Measurements from ENCODE around the gene RNF13.
"Not testable (repeated sequence)": the region's sequence is repeated elsewhere in the genome, so short reads cannot be mapped to it uniquely, and the experiment has no call there.

Gene RNF13

GRCh38 chr3:149963485-149963884, 150.5 kb downstream of the RNF13 start:
- DNase-seq, result no peak

- DNase-seq, result no peak
Measured at GRCh38 chr3:149964291-149964690, 151.3 kb downstream of the RNF13 start.

- DNase-seq, result no peak
Measured at GRCh38 chr3:149965278-149965677, 152.3 kb downstream of the RNF13 start.

GRCh38 chr3:149967086-149967685, 154.2 kb downstream of the RNF13 start:
- DNase-seq, result no peak

- DNase-seq, result no peak
Measured at GRCh38 chr3:149968216-149968615, 155.2 kb downstream of the RNF13 start.

- DNase-seq, result no peak
Measured at GRCh38 chr3:149969110-149969939, 156.3 kb downstream of the RNF13 start.

GRCh38 chr3:149969940-149970715, 157.1 kb downstream of the RNF13 start:
- peak; percentile 87 for DNase-seq

- peak; percentile 79 for DNase-seq
Measured at GRCh38 chr3:149970716-149971402, 157.8 kb downstream of the RNF13 start, which contains the start of gene PFN2. Gene PFN2 (minus strand): TSS chr3:149970895. CDS start chr3:149970856, 39 bp downstream.

GRCh38 chr3:149971403-149972075, 158.5 kb downstream of the RNF13 start:
- DNase-seq, result peak; percentile 73

GRCh38 chr3:149975919-149976318, 162.9 kb downstream of the RNF13 start:
- DNase-seq, result no peak

- DNase-seq, result no peak
Measured at GRCh38 chr3:149977386-149977785, 164.4 kb downstream of the RNF13 start.

- DNase-seq, result not testable (repeated sequence)
Measured at GRCh38 chr3:149981979-149982378, 169.0 kb downstream of the RNF13 start.

GRCh38 chr3:149983053-149983452, 170.0 kb downstream of the RNF13 start:
- not testable (repeated sequence) for DNase-seq

GRCh38 chr3:149983628-149984027, 170.6 kb downstream of the RNF13 start:
- DNase-seq, result no peak

- no peak for DNase-seq
Measured at GRCh38 chr3:149989307-149989706, 176.3 kb downstream of the RNF13 start.

GRCh38 chr3:149990423-149990948, 177.5 kb downstream of the RNF13 start:
- DNase-seq, result no peak

- no peak for DNase-seq
Measured at GRCh38 chr3:149992416-149993058, 179.5 kb downstream of the RNF13 start.

- DNase-seq, result no peak
Measured at GRCh38 chr3:149998946-149999345, 185.9 kb downstream of the RNF13 start.

- no peak for DNase-seq
Measured at GRCh38 chr3:149999421-149999820, 186.4 kb downstream of the RNF13 start.

- no peak for DNase-seq
Measured at GRCh38 chr3:150000641-150001040, 187.6 kb downstream of the RNF13 start.
